ENCODE results near the gene SPG7.

GRCh38 chr16:89575247-89576152 lies 67.3 kb downstream of the SPG7 start, which contains the start of gene CPNE7:
- no peak for TF ChIP-seq CTCF (conservative IDR thresholded peaks at IDR 0.05 in 1 of 2, IDR thresholded peaks at IDR 0.05 in 1 of 2; ENCODE audit: low read depth in 1 of 2, low read length in 2 of 2)
- no peak for TF ChIP-seq EZH2 (IDR thresholded peaks at IDR 0.05; ENCODE audit: low read length, missing control alignments)
